ENCODE data around the gene RNF207.

RNF207 gene

DNA sequence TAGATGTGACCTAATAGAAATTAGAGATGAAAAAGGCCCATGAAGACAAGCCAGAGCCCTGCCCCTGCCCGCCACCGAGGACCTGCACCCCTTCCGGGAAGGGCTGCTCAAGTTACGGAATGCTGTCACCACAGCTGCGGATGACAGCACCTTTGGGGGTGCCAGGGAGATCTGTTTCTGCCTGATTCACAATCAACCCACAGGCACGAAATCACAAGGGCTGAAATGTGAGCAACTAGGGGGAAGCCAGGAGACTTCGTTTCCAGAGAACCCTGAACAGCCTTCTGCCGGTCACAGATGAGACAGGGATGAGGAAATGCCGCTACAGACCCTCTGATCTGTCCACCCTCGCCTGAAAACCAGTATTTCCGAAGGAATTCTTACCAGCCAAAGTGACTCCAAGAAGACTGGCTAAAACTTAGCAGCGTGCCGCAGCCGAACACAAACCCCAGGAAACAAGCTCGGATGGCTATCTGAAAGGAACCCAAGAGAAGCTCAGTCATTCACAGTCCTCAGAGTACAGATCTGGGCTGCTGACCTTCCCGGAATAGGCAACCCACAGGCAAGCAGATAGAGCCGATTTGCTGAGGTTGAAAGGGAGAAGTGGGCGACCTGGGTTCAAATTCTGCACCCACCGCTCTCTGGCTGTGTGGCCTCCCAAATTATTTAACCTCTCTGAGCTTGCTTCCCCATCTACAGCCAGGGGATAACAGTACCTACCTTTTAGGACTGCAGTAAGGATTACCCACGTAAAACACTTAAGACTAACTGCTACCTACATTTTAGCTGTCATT, 28.8 kb downstream of the RNF207 start:
- DNase-seq (ENCODE audit: low read depth) = no peak

DNA sequence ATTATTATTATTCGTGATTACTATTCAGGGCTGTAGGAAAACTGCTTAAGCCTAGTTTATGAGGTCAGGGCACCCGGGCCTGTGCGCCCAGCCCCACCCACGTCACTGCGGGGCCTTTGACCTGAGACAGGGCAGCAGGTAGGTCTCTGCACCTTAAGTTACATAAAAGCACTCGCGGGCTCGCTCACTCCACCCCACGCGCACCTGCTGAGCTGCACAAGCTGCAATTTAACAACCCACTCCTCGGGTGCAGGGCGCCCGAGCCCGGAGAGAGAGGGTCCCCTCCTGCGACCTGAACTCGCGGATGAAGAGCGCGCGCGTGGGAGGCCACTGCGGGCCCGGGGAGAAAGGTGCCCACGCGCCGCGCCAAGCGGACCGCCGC, 29.4 kb downstream of the RNF207 start:
- DNase-seq (ENCODE audit: low read depth) = no peak

DNA sequence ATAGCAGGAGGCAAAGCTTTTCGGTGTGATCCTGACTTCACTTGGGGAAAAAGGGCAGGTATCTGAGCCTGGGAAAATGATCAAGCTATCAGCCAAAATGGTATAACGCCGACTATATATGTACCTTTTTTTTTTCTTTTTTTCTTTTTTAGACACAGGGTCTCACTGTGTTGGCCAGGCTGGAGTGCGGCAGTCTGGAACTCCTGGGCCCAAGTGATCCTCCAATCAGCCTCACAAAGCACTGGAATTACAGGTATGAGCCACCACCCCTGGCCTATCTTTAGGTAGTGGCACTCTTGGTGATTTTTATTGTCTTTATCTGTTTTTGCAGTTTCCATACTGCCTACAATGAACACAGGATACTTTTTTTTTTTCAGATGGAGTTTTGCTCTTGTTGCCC, 31.2 kb downstream of the RNF207 start:
- no peak for DNase-seq (ENCODE audit: low read depth)

DNA sequence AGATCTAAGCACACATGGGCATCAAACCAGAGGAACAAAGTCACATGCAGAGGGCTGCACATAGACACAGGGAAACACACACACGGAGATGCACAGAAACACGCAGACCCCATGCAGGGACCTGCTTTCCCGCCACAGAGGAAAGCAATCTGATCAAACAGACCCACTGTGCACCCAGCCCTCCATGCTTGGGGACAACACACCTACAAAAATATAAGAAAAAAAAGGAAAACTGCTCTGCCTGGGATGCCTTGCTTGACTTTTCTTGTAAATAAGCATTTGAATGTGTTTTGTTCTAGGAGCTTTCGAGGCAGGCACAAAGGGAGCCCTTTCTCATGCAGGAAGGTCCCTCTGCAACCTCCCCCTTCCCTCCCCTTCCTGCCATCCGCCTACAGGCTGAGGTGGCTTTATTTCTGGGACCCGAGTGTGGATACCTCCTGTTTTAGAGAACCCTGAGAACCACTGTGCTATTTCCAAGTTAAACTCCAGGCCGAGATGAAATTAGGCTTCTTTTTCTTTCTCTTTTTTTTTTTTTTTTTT, 33.4 kb downstream of the RNF207 start:
- no peak for DNase-seq (ENCODE audit: low read depth)

DNA sequence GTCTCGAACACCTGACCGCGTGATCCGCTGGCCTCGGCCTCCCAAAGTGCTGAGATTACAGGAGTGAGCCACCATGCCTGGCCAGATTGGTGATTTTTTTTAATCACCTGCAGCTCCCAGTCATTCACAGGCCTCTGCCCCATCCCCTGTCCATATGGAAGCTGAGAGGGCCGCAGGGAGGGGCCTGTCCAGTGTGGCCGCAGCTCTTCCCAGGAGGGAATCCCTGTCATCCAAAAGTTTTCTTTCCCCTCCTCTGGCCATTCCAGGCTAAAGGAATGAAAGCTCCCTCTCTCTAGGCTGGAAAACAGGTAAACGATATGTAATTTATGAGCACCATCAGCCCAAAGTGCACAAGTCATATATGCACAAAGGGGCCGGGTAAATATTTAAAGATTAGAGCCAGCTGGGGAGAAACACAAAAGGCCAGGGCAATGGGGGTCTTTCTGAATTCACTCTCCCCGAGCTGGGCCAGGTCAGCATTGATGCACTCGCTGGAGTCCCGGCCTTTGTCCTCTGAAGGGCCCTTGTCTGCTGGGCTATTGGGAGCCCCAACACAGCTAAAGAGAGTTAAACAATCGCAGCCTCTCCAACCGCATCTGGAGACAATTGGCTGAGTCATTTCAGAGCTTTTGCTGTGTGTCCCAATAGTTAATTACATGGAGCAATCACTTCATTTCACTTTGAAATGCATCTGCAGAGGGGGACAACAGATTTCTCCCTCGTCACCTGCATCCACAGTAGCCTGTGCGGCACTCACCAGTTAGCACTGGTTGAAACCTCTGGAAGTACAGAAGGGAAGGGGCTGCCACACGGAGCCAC, 34.2 kb downstream of the RNF207 start:
- no peak for DNase-seq (ENCODE audit: low read depth)

DNA sequence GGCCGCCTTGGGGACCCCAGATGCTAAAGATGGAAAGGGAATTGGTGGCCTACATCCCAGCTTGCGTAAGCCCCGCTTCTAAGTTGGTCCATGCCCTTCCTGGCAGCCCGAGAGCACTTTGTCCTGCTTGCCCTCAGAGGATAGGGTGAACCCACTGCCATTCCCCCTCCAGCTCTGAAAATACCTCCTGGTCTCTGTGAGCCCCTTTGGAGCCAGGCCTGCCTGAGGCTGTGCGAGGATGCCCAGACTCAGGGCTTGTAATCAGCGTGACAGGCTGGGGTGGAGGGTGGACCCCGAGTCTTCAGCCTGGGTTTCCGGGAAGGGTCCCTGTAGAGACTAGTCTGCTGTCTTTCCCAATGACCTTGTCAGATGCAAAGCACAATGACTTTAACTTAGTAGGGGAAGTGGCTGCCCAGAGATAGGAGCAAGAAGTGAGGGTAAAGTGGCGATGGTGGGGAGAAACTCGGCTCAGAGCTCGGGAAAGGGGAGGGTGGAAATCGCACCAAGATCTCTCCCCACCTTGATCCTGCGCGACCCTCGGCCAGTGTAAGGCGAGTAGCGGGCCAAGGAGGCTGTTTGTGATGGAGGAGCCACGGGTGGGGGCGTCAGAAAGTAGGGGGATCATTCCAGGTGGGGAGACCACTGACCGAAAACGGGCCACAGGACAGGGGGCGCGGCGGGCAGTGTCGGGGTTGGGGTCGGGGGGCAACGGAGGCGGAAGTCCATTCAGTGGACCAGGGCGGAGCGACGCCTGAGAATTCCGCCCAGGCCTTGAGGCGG, 35.4 kb downstream of the RNF207 start:
- DNase-seq (ENCODE audit: low read depth) = no peak

DNA sequence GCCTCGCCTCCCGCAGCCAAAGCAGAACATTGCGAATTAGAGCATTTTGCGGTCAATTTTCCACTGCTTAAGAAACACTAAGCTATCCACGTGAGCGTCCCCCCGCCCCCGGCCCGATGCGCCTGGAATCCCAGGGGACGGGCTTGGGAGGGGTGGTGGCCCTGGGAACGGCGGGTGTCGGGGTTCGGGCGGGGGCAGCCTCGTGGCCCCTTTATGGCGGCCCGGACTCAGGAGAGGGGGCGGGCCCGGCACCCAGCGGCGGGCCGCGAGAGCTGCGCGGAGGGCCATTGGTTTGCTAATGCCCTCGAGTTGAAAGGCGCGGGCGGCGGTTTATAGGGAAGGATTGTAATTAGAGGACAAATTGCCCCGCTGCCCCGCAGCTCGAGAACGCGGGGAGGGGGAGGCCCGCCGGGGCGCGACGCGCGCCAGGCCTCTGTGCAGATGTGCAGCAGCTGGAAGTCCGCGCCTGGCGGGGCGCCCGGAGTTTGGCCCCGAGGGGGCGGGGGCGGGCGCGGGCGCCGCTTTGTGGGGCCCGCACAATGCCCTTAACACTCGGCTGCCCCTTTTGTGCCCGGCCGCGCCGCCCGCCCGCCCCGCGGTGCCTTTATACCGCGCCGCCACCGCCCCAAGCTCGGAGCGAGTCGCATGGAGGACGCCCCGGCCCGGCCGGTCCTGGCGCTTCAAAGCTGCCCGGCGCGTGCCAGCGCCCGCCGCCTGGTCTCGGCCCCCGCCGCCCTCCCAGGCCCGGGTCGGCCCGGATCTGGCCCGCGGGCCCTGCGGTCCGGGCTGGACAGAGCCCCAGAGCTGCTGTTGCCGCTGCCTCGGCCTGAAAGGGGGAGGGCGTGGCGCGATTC, 36.2 kb downstream of the RNF207 start:
- DNase-seq (ENCODE audit: low read depth) = no peak

DNA sequence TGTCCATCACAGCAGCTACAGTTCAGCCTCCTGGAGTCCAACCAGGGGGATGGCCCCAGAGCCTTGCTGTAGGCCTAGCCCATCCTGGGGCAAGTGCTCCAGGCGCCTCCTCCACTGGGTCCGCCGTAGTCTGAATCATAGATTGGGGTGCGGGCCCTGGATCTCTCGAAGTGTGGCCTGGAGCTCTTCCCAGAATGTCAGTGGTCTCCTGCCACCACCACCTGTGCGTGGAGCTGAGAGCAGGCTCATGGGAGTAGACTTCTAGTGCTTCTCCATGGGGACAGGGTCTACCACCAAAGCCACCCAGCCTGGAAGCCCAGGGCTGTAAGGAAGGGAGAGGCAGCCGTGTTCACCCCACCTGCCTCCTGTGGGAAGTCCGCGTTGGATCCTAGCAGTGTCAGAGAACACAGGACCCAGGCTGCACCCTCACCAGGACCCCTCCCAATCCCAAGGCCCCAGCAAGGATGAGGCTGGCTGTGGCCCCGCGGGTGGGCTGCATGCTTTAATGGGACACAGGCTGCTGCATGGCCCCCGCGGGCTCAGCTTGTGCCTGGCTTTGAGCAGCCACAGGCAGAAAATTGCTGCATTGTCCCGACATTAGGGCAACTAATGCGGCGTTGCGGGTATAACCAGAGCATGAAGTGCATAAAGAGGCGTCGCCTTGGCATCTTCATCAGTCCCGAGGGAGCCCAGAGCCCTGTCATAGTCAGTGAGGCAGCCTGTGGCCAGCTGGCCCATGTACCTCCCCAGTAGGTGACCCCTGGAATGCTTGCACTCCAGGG, 37.3 kb downstream of the RNF207 start:
- no peak for DNase-seq (ENCODE audit: low read depth)

DNA sequence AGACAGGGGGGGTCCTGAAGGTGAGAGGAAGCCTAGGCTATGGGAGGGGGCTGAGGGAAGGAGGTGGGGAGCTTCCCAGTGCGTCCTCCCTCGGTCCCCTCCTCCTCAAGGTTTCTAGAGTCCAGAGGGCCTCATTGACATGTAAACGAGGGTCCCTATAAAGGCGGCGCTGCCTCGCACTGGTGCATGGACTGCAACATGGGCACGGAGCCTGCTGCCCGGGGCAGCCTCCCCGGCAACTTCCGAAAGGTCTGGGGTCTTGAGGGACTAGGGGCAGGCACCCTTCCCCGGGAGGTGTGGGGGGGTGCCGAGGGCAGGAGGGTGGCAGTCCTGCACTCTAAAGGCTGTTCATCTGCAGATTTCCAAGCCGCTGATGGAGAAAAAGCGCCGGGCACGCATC, 38.1 kb downstream of the RNF207 start, which contains the start of gene HES3:
Gene HES3, plus strand, starts transcription at position 187 of the 400 bp plus-strand sequence. Its CDS starts 187 bp downstream, at position 374.
- no peak for DNase-seq (ENCODE audit: low read depth)

DNA sequence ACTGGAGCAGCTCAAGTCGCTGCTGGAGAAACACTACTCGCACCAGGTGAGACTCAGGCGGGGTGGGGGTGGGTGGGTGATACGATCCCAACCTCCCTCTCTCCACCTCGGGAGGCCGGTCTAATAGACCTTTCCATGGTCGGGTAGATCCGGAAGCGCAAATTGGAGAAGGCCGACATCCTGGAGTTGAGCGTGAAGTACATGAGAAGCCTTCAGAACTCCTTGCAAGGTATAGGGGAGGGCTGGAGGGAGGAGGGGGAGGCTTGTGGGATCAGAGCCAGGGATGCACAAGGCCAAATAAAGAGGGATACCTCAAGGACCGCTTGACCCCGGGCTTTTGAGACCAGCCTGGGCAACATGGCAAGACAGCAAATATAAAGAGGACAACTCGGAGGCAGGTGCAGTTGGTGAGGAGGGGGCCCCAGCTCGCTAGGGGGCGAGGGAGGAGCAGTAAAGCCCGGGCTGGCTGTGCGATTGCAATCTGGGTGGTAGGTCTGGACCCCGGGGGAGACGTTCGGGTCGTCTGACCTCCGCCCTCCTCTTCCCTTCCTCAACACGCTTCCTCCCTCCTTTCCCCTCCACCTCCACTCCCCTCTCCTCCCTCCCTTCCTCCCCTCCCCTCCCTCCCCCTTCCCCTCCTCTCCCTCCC, 38.6 kb downstream of the RNF207 start:
- no peak for DNase-seq (ENCODE audit: low read depth)

DNA sequence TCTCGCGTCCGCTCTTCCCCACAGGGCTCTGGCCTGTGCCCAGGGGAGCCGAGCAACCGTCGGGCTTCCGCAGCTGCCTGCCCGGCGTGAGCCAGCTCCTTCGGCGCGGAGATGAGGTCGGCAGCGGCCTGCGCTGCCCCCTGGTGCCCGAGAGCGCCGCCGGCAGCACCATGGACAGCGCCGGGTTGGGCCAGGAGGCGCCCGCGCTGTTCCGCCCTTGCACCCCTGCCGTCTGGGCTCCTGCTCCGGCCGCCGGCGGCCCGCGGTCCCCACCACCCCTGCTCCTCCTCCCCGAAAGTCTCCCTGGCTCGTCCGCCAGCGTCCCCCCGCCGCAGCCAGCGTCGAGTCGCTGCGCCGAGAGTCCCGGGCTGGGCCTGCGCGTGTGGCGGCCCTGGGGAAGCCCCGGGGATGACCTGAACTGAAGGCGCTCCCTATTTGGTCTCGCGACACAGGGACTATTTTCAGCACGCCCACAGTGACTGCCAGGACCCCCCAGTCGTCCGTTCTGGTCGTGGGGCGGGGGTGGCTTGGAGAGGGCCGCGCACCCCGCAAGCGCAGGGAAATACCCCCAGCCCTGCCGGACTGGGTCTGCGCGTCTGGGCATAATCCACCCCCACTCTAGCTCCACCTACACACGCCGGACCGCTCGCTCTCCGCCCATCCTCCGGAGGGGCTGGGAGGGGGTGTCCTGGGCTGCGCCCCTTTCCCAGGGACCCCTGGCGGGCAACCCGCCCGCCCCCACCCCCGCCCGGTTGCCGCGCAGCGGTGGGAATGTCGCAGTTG, 39.4 kb downstream of the RNF207 start:
- no peak for DNase-seq (ENCODE audit: low read depth)

DNA sequence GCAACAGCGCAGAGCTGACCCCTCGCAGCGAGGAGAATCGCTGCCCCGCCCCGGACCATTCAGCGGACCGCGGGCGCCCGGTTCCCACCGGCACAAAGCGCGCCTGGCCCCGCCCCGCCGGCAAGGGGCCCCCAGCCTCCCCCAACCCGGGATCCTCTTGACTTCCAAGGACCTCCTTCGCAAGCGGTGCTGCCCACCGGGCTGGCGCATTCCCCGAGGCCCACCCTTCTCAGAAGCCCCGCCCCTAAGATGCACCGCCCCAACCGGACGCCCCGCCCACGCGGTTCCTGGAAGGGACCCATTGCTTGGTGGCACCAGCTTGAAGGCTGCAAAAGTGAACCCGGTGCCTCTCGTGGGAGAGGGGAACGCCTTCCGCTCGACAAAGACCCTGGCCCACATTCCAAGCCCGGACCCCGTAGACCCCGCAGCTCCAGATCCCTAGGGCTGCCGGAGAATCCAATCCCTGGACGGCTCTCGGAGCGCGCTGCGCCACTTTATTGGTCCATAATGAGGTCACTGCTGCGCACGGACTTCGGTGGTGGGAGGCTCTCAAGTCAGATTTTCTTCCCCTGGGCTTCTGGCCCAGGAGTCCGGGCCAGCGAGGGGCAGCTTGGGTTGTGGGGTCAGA, 40.1 kb downstream of the RNF207 start:
- no peak for DNase-seq (ENCODE audit: low read depth)

DNA sequence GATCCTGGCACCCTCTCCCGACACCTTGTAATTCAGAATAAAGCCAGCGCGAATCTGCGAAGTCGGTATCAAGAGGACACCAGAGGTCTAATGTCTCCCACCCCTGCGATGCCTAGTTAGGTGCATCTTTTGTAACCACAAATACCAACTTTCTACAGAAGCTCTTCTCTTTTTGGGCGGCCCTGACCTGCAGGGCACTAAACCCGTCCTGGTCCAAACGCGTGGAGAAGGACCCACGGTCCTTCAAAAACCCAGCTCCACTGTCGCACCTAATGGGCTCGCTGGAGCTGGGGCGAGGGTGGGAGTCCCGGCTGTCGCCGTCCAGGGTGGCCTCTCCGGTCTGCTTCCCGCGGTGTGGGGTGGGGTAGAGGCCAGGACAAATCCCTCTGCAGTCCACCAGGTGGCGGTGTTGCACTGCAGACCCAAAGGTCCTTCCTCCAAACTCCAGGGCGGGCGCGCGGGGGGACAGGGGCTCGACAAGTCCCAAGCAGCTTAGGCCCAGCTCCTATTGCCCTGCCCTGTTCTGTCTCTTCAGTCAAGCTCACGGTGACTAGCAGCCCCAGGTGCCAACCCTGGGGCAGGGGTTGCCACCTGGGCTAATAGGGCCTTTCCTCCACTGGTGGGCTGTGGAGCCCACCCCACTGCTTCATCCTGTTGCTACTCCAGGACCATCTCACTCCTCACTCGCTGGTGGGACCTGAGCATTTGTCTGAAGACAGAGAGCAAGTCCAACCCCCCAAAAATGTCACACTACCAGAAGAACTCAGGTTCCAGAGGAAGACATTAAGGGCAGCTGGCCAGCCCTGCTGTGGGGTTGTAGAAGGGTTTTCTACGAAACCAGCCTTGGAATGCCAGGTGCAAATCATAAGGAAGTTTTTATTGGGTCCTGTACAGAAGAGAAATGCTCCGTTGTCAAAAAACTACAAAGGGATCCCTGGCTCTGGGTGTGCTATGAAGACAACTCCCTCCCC, 40.9 kb downstream of the RNF207 start:
- DNase-seq (ENCODE audit: low read depth) = peak; percentile 47

DNA sequence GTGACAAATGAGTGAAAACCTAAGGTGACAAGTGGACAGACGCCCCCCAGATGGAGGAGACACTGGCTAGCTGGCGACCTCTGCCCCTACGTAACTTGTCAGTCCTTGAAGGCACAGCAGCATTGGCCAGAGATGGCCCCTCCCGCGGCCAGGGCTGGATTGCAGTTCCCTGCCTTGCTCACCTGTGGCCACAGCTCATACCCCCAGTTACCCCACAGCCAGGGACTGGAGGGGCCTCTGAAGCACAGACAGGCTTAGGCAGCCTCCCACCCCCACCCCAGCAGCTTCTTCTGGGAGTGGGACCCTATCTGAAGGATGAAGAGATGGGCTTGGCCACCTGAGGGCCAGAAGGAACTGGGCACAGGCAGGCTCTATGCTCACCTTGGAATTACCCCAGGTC, 41.7 kb downstream of the RNF207 start:
- DNase-seq (ENCODE audit: low read depth) = no peak

DNA sequence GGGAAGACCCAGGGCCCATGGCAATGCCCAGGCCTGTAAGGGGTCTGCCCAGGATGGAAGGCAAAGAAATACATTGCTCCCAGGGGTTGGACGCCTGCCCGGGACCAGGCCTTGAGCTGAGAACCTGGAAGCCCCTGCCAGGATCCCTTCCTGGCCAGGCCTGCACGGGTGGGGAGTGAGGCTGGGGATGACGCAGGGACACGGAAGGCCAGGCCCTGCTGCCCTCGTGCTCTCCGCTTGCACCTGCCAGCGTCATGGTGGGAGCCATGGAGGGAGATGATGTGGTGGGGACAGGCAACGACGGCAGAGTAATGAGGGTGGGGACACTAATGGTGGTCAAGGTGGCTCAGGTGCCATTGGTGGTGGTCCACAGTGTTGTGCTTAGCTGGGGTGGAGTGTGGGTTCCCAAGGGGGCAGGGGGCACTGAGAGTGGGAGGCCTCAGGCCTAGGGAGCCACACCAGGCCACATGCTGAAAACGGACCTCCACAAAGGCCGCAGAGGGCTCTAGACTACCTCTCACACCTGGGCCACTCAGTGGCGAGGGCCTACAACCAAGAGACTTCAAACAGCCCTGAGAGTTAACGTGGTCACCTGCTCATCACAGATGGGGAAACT, 42.4 kb downstream of the RNF207 start:
- no peak for DNase-seq (ENCODE audit: low read depth)

DNA sequence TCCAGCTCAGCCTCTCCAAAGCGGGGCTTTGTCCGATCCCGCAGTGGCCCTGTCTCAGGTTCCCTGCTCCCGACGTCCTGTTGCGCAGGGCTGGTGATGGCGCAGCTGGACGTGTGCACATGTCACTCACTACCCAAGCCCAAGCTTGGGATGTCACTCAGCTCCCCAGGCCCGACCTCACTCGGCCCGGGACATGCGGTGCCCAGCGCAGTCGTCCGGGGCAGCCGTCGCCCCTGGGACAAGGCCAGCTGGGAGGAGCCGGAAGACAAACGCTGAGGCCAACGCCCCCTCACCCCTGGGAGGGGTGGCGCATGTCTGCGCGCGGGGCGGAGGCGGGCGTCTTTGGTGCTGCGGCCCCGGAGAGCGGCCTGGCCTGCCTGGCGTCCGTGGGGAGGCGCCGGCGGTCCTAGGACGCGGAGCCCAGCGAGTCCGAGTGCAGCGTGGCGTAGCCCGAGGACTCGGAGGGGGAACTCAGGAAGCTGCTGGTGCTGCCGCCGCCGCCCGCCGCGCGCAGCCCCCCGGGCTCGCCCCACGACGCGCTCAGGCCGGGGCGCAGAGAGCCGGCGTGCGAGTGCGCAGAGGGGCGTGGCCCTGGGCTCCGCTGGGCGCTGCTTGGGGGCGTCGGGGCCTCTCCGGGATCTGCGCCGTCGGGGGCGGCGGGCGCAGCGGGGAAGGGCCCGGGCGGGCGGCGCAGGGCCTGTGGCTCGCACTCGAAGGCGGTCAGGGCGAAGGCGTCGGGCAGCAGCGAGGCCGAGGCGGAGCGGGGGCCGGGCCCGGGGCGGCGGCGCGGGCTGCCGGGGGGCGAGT, 43.2 kb downstream of the RNF207 start:
- DNase-seq (ENCODE audit: low read depth) = no peak

Measured in HS-27A (cell line).